Neuronal stem cell (in vitro differentiated cells): Measurements from ENCODE around the gene LDLRAD3.

ENCODE experiments used
- DNase-seq: peaks from one replicate; pipeline ENCODE4 v3.0.0-alpha.2; 2013; ENCODE audit warnings: low spot score
- H2AFZ ChIP-seq: one replicate; pipeline ENCODE4 v1.6.1; 2013; ENCODE audit warnings: mild to moderate bottlenecking, low read length, inconsistent platforms
- H2AK5ac ChIP-seq: 2 replicates; pipeline ENCODE4 v1.6.1; 2013; ENCODE audit warnings: low read depth, mild to moderate bottlenecking, inconsistent platforms, low read length, moderate library complexity, mixed read lengths
- H2BK120ac ChIP-seq: 2 replicates; pipeline ENCODE4 v1.6.1; 2013; ENCODE audit warnings: low read depth, mild to moderate bottlenecking, inconsistent platforms, low read length, moderate library complexity, mixed read lengths
- H2BK12ac ChIP-seq: one replicate; pipeline ENCODE4 v1.6.1; 2013; ENCODE audit warnings: low read length, inconsistent platforms
- H2BK15ac ChIP-seq: 2 replicates; pipeline ENCODE4 v1.6.1; 2013; ENCODE audit warnings: mild to moderate bottlenecking, low read length, inconsistent platforms, mixed read lengths
- H2BK5ac ChIP-seq: one replicate; pipeline ENCODE4 v1.6.1; 2013; ENCODE audit warnings: inconsistent platforms, mild to moderate bottlenecking, low read length, moderate library complexity
- H3K14ac ChIP-seq: one replicate; pipeline ENCODE4 v1.6.1; 2013; ENCODE audit warnings: low read length, inconsistent platforms
- H3K18ac ChIP-seq: 2 replicates; pipeline ENCODE4 v1.6.1; 2013; ENCODE audit warnings: low read length, inconsistent platforms
- H3K23ac ChIP-seq: 2 replicates; pipeline ENCODE4 v1.6.1; 2013; ENCODE audit warnings: low read depth, mild to moderate bottlenecking, mixed read lengths, low read length, inconsistent platforms; ENCODE audit not compliant: poor library complexity
- H3K27ac ChIP-seq: replicated peaks from 3 replicates; pipeline ENCODE4 v1.5.1; 2013; ENCODE audit warnings: low read length, inconsistent platforms
- H3K27me3 ChIP-seq, 3 experiments: 2 replicates each; pipeline ENCODE4 v1.6.1; 2013; ENCODE audit warnings: low read length in 3 of 3, mild to moderate bottlenecking in 2 of 3, inconsistent platforms in 1 of 3, low read depth in 1 of 3, mixed read lengths in 1 of 3, moderate library complexity in 1 of 3; ENCODE audit not compliant: control insufficient read depth in 3 of 3, insufficient read depth in 3 of 3
- H3K36me3 ChIP-seq, 2 donors: replicated peaks in 1 of 2; 2 replicates each; pipeline ENCODE4 v1.6.1; 2013; ENCODE audit warnings: low read length in 2 of 2; ENCODE audit not compliant: control insufficient read depth in 2 of 2, insufficient read depth in 2 of 2
- H3K4ac ChIP-seq: 2 replicates; pipeline ENCODE4 v1.6.1; 2013; ENCODE audit warnings: inconsistent platforms, mild to moderate bottlenecking, low read length, moderate library complexity
- H3K4me1 ChIP-seq, 2 donors: 1 replicate in 1 of 2; 2 replicates in 1 of 2; pipeline ENCODE4 v1.6.1; 2013; ENCODE audit warnings: low read length in 2 of 2, low read depth in 1 of 2; ENCODE audit not compliant: control insufficient read depth in 2 of 2, insufficient read depth in 1 of 2
- H3K4me2 ChIP-seq: one replicate; pipeline ENCODE4 v1.6.1; 2013; ENCODE audit warnings: mild to moderate bottlenecking, low read length, inconsistent platforms; ENCODE audit not compliant: insufficient read depth, poor library complexity, severe bottlenecking
- H3K4me3 ChIP-seq, 2 donors: 2 replicates each; pipeline ENCODE4 v1.5.1; 2013; ENCODE audit warnings: low read length in 2 of 2, mild to moderate bottlenecking in 2 of 2, inconsistent platforms in 1 of 2, moderate library complexity in 1 of 2
- H3K79me1 ChIP-seq: one replicate; pipeline ENCODE4 v1.6.1; 2013; ENCODE audit warnings: low read depth, mild to moderate bottlenecking, inconsistent platforms, low read length, moderate library complexity
- H3K9ac ChIP-seq: one replicate; pipeline ENCODE4 v1.6.1; 2013; ENCODE audit warnings: mild to moderate bottlenecking, low read depth, low read length, inconsistent platforms; ENCODE audit not compliant: poor library complexity
- H3K9me3 ChIP-seq, 2 donors: replicated peaks in 1 of 2; 2 replicates each; pipeline versions ENCODE3 to v1.6.1; 2013; ENCODE audit warnings: low read length in 2 of 2, mild to moderate bottlenecking in 2 of 2, inconsistent platforms in 1 of 2, low read depth in 1 of 2, mixed read lengths in 1 of 2, moderate library complexity in 1 of 2; ENCODE audit not compliant: control insufficient read depth in 2 of 2, insufficient read depth in 1 of 2
- H4K8ac ChIP-seq: one replicate; pipeline ENCODE4 v1.6.1; 2013; ENCODE audit warnings: low read depth, mild to moderate bottlenecking, inconsistent platforms, low read length, moderate library complexity
- H4K91ac ChIP-seq: one replicate; pipeline ENCODE4 v1.6.1; 2013; ENCODE audit warnings: low read length, low read depth, mild to moderate bottlenecking, inconsistent platforms; ENCODE audit not compliant: poor library complexity
- WGBS, 2 donors: extraction: QIAGEN DNeasy Blood & Tissue Kit; methylation state at CpG; one replicate each; pipeline ENCODE4 v1.1.7; 2013; ENCODE audit warnings: missing lambda C conversion rate in 2 of 2, mixed read lengths in 1 of 2; ENCODE audit not compliant: insufficient read length in 2 of 2, insufficient replicate concordance in 1 of 2; ENCODE audit errors: extremely low coverage in 2 of 2; 5-methylcytosine and 5-hydroxymethylcytosine counted together

The LDLRAD3 gene

GRCh38 chr11:36073411-36074203 is 129.7 kb downstream of the LDLRAD3 start:
- no peak overlapping the region for H2BK5ac ChIP-seq
- no peak overlapping the region for H3K14ac ChIP-seq
- H3K18ac ChIP-seq: no peak overlapping the region
- H3K9me3 ChIP-seq: peaks cover 2 to 14% of the 10 kb centered on the region in 2 donors
- H3K36me3 ChIP-seq: peaks cover 0 to 3% of the 10 kb centered on the region in 2 donors
- H3K4me3 ChIP-seq: no peak overlapping the region
- no peak overlapping the region for H2BK120ac ChIP-seq
- H3K23ac ChIP-seq: no peak overlapping the region
- peak overlapping the region; percentile 49 for H3K27ac ChIP-seq
- H2BK12ac ChIP-seq: no peak overlapping the region
- H3K4ac ChIP-seq: no peak overlapping the region
- H3K4me2 ChIP-seq: no peak overlapping the region
- H3K9ac ChIP-seq: no peak overlapping the region
- H2AK5ac ChIP-seq: no peak overlapping the region
- H4K8ac ChIP-seq: no peak overlapping the region
- DNase-seq: no peak
- peaks cover 10% of the 10 kb centered on the region for H3K79me1 ChIP-seq
- no peak overlapping the region for H2BK15ac ChIP-seq
- H4K91ac ChIP-seq: no peak overlapping the region
- WGBS, 2 donors: no CpG with 5 or more reads among the region's 9 CpGs
- H2AFZ ChIP-seq: peak overlapping the region; percentile 36
- H3K4me1 ChIP-seq: peaks cover 29 to 51% of the 10 kb centered on the region in 2 donors
- H3K27me3 ChIP-seq: no peaks in the 10 kb centered on the region

- no peak overlapping the region for H2BK5ac ChIP-seq
- no peak overlapping the region for H2AK5ac ChIP-seq
- no peak overlapping the region for H3K27ac ChIP-seq
- H2BK15ac ChIP-seq: no peak overlapping the region
- DNase-seq: no peak
- peaks cover 2 to 14% of the 10 kb centered on the region in 2 donors for H3K9me3 ChIP-seq
- peaks cover 25 to 38% of the 10 kb centered on the region in 2 donors for H3K4me1 ChIP-seq
- no peak overlapping the region for H3K9ac ChIP-seq
- no peak overlapping the region for H2BK120ac ChIP-seq
- no peaks in the 10 kb centered on the region for H3K27me3 ChIP-seq
- no CpG with 5 or more reads among the region's 2 CpGs for WGBS, 2 donors
- no peak overlapping the region for H3K4me3 ChIP-seq
- H4K91ac ChIP-seq: no peak overlapping the region
- H3K18ac ChIP-seq: no peak overlapping the region
- H3K79me1 ChIP-seq: peaks cover 13% of the 10 kb centered on the region
- no peak overlapping the region for H3K4me2 ChIP-seq
- no peak overlapping the region for H3K23ac ChIP-seq
- H3K4ac ChIP-seq: no peak overlapping the region
- no peak overlapping the region for H4K8ac ChIP-seq
- peaks cover 0 to 3% of the 10 kb centered on the region in 2 donors for H3K36me3 ChIP-seq
- no peak overlapping the region for H3K14ac ChIP-seq
- no peak overlapping the region for H2AFZ ChIP-seq
- no peak overlapping the region for H2BK12ac ChIP-seq
These were observed 131.1 kb downstream of the LDLRAD3 start for GRCh38 chr11:36074941-36075431.

GRCh38 chr11:36077368-36077767 is 133.5 kb downstream of the LDLRAD3 start:
- no peak overlapping the region for H3K4me2 ChIP-seq
- H2BK15ac ChIP-seq: no peak overlapping the region
- no CpG with 5 or more reads among the region's 4 CpGs for WGBS, 2 donors
- peaks cover 10% of the 10 kb centered on the region for H3K79me1 ChIP-seq
- peaks cover 5 to 10% of the 10 kb centered on the region in 2 donors for H3K36me3 ChIP-seq
- H2BK12ac ChIP-seq: no peak overlapping the region
- no peak overlapping the region for H2AFZ ChIP-seq
- no peak for DNase-seq
- peak overlapping the region; percentile 85 for H3K9ac ChIP-seq
- peak overlapping the region; percentile 22 for H2AK5ac ChIP-seq
- peak overlapping the region; percentile 78 for H3K18ac ChIP-seq
- H3K4me3 ChIP-seq: no peak overlapping the region
- no peak overlapping the region for H3K23ac ChIP-seq
- H2BK5ac ChIP-seq: no peak overlapping the region
- peaks cover 16 to 19% of the 10 kb centered on the region in 2 donors for H3K4me1 ChIP-seq
- no peak overlapping the region for H3K27ac ChIP-seq
- peaks cover 4 to 18% of the 10 kb centered on the region in 2 donors for H3K9me3 ChIP-seq
- no peak overlapping the region for H2BK120ac ChIP-seq
- no peak overlapping the region for H3K4ac ChIP-seq
- no peaks in the 10 kb centered on the region for H3K27me3 ChIP-seq
- H3K14ac ChIP-seq: peak overlapping the region; percentile 59
- peak overlapping the region; percentile 18 for H4K91ac ChIP-seq
- H4K8ac ChIP-seq: peak overlapping the region; percentile 74

GRCh38 chr11:36077886-36078685 is 134.2 kb downstream of the LDLRAD3 start:
- H3K4me2 ChIP-seq: no peak overlapping the region
- peak overlapping the region; percentile 12 for H2BK15ac ChIP-seq
- no peak overlapping the region for H2AFZ ChIP-seq
- H3K27me3 ChIP-seq: no peaks in the 10 kb centered on the region
- peaks cover 10% of the 10 kb centered on the region for H3K79me1 ChIP-seq
- peak overlapping the region; percentile 94 for H3K18ac ChIP-seq
- WGBS, 2 donors: no CpG with 5 or more reads among the region's 10 CpGs
- peak overlapping the region; percentile 68 for H2BK12ac ChIP-seq
- H3K4ac ChIP-seq: no peak overlapping the region
- H3K23ac ChIP-seq: peak overlapping the region; percentile 92
- no peak overlapping the region for H2BK120ac ChIP-seq
- peak overlapping the region; percentile 76 for H4K8ac ChIP-seq
- H3K4me3 ChIP-seq: no peak overlapping the region
- peak overlapping the region; percentile 47 for H3K14ac ChIP-seq
- H4K91ac ChIP-seq: no peak overlapping the region
- peak overlapping the region; percentile 71 for H2AK5ac ChIP-seq
- H2BK5ac ChIP-seq: peak overlapping the region; percentile 12
- DNase-seq: no peak
- peak overlapping the region; percentile 26 for H3K9ac ChIP-seq
- H3K27ac ChIP-seq: no peak overlapping the region
- H3K9me3 ChIP-seq: peaks cover 4 to 21% of the 10 kb centered on the region in 2 donors
- peaks cover 10 to 17% of the 10 kb centered on the region in 2 donors for H3K36me3 ChIP-seq
- H3K4me1 ChIP-seq: peaks cover 12 to 14% of the 10 kb centered on the region in 2 donors
